Smooth muscle cell of the pulmonary artery (primary cell): ENCODE data around the gene SOX18. TPM values are rescaled to one million over a fixed set of nuclear protein-coding genes. Genes with fewer than 3 reads are reported as not detected.

Experiments
- total RNA-seq: library from RNA; depleted of rRNA; stranded (reverse); fragments of >200 nt; gene quantifications from 2 replicates; pipeline ENCODE4 v1.2.3, GENCODE V29; 2014

SOX18 gene
- 0.07 TPM in 2 replicates for total RNA-seq

GRCh38 chr20:64049060-64049877 is at the start of gene SOX18:
Gene SOX18 (minus strand): TSS chr20:64049639. CDS start chr20:64049516, 123 bp downstream.

GRCh38 chr20:64083804-64084684 is 34.6 kb upstream of the SOX18 start, which contains the start of gene LKAAEAR1:
Gene LKAAEAR1 (minus strand): TSS chr20:64084398. CDS start chr20:64084219, 179 bp downstream.

GRCh38 chr20:64080013-64080812 is 30.8 kb upstream of the SOX18 start, which contains the start of gene OPRL1:
Gene OPRL1 (plus strand): TSS chr20:64080082. CDS start chr20:64092721, 12,639 bp downstream.

GRCh38 chr20:64079273-64080012 is 30.0 kb upstream of the SOX18 start, which contains the start of gene RGS19:
Gene RGS19 (minus strand): TSS chr20:64079518. CDS start chr20:64076886, 2,632 bp downstream.

GRCh38 chr20:64062596-64063388 is 13.4 kb upstream of the SOX18 start, which contains the start of gene TCEA2:
Gene TCEA2 (plus strand): TSS chr20:64063198. CDS start chr20:64063313, 115 bp downstream.

GRCh38 chr20:64035933-64036345 is 13.5 kb downstream of the SOX18 start, which contains the start of gene C20orf204:
Gene C20orf204 (plus strand): TSS chr20:64036182. CDS start chr20:64036324, 142 bp downstream.

Other genes with a start within 250 kb of the SOX18 start
- 2.7 and 4.3 TPM in 2 replicates for gene ZBTB46, start 218.4 kb downstream of the SOX18 start, total RNA-seq
- not detected in 2 replicates for gene ABHD16B, start 188.1 kb downstream of the SOX18 start, total RNA-seq
- gene TPD52L2, start 184.4 kb downstream of the SOX18 start, total RNA-seq: 130 and 135 TPM in 2 replicates
- 75.9 and 96.0 TPM in 2 replicates for gene DNAJC5, start 154.5 kb downstream of the SOX18 start, total RNA-seq
- 22.9 and 33.0 TPM in 2 replicates for gene UCKL1, start 93.2 kb downstream of the SOX18 start, total RNA-seq
- gene ZNF512B, start 79.7 kb downstream of the SOX18 start, total RNA-seq: 11.9 and 15.3 TPM in 2 replicates
- gene SAMD10, start 70.0 kb downstream of the SOX18 start, total RNA-seq: 2.3 and 3.6 TPM in 2 replicates
- 55.1 and 63.7 TPM in 2 replicates for gene PRPF6, start 68.5 kb downstream of the SOX18 start, total RNA-seq
- 0.65 and 0.76 TPM in 2 replicates for gene C20orf204, start 13.5 kb downstream of the SOX18 start, total RNA-seq
- gene TCEA2, start 13.6 kb upstream of the SOX18 start, total RNA-seq: 27.9 and 34.3 TPM in 2 replicates
- 7.7 and 14.5 TPM in 2 replicates for gene RGS19, start 29.9 kb upstream of the SOX18 start, total RNA-seq
- gene OPRL1, start 30.4 kb upstream of the SOX18 start, total RNA-seq: 2.3 and 2.4 TPM in 2 replicates
- not detected in 2 replicates for gene LKAAEAR1, start 34.8 kb upstream of the SOX18 start, total RNA-seq
- gene NPBWR2, start 57.9 kb upstream of the SOX18 start, total RNA-seq: not detected in 2 replicates
- not detected in 2 replicates for gene MYT1, start 114.8 kb upstream of the SOX18 start, total RNA-seq
- 28.8 and 46.7 TPM in 2 replicates for gene PCMTD2, start 206.1 kb upstream of the SOX18 start, total RNA-seq